HG02840 (cell line): ENCODE measurements around the gene ADAMTSL1.

Experiments used
- ATAC-seq: cut with Tn5 transposase; IDR thresholded peaks from one replicate; pipeline ENCODE4 v1.9.1; 2021; ENCODE audit warnings: mild to moderate bottlenecking, moderate library complexity, moderate number of reproducible peaks; ENCODE audit not compliant: unreplicated experiment, low FRiP score

The ADAMTSL1 gene

GRCh38 chr9:18684593-18685317, 210.8 kb downstream of the ADAMTSL1 start:
- ATAC-seq = no peak

GRCh38 chr9:18688581-18689565, 214.9 kb downstream of the ADAMTSL1 start:
- no peak for ATAC-seq

GRCh38 chr9:18689921-18690320, 216.0 kb downstream of the ADAMTSL1 start:
- no peak for ATAC-seq

GRCh38 chr9:18692268-18692667, 218.3 kb downstream of the ADAMTSL1 start:
- no peak for ATAC-seq

- no peak for ATAC-seq
Measured at GRCh38 chr9:18692962-18693361, 219.0 kb downstream of the ADAMTSL1 start.

GRCh38 chr9:18694959-18695668, 221.2 kb downstream of the ADAMTSL1 start:
- ATAC-seq = no peak

GRCh38 chr9:18698992-18699391, 225.0 kb downstream of the ADAMTSL1 start:
- no peak for ATAC-seq

GRCh38 chr9:18699764-18700163, 225.8 kb downstream of the ADAMTSL1 start:
- ATAC-seq = no peak

- ATAC-seq = no peak
Measured at GRCh38 chr9:18700714-18701113, 226.8 kb downstream of the ADAMTSL1 start.

- no peak for ATAC-seq
Measured at GRCh38 chr9:18703151-18703900, 229.4 kb downstream of the ADAMTSL1 start.

- ATAC-seq = no peak
Measured at GRCh38 chr9:18703901-18704379, 230.0 kb downstream of the ADAMTSL1 start.

GRCh38 chr9:18705796-18706392, 231.9 kb downstream of the ADAMTSL1 start:
- no peak for ATAC-seq

GRCh38 chr9:18706648-18707047, 232.7 kb downstream of the ADAMTSL1 start:
- no peak for ATAC-seq

GRCh38 chr9:18707061-18707461, 233.1 kb downstream of the ADAMTSL1 start:
- no peak for ATAC-seq

- no peak for ATAC-seq
Measured at GRCh38 chr9:18707489-18708205, 233.7 kb downstream of the ADAMTSL1 start.

- no peak for ATAC-seq
Measured at GRCh38 chr9:18708429-18708828, 234.5 kb downstream of the ADAMTSL1 start.

GRCh38 chr9:18710065-18710464, 236.1 kb downstream of the ADAMTSL1 start:
- ATAC-seq = no peak

- no peak for ATAC-seq
Measured at GRCh38 chr9:18717759-18718158, 243.8 kb downstream of the ADAMTSL1 start.

- no peak for ATAC-seq
Measured at GRCh38 chr9:18718393-18718792, 244.4 kb downstream of the ADAMTSL1 start.
